ENCODE measurements around the gene PTPRA.

PTPRA gene

DNA sequence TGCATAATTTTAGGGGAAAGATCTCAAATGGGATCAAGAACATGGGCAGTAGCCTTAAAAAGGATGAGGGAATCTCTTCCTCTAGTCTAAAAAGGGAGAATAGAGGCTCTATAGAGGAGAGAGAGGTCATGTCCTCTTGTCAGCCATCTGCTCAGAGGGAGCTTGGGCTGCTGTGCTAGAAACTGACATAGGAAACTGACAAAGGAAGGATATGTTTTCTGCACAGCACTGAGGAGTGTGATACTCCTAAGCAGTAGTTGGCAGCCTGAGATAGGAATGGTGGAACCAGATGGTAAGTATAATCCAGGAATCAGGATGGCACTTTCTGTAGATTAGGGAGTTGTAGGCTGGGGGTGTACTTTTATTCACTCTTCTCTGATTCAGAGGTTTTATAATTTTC, 59.2 kb downstream of the PTPRA start:
- DNase-seq, result no peak

DNA sequence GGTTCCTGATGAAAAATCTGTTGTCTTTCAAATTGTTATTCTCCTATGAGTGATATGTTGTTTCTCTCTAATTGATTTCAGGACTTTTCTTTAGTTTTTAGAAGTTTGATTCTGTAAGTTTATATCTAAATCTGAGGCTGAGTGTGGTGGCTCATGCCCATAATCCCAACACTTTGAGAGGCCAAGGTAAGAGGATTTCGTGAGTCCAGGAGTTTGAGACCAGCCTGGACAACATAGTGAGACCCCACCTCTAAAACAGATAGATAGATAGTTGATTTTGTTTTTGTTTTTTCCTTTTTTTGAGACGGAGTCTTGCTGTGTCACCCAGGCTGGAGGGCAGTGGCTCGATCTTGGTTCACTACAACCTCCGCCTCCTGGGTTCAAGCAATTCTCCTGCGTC, 64.6 kb downstream of the PTPRA start:
- no peak for DNase-seq

DNA sequence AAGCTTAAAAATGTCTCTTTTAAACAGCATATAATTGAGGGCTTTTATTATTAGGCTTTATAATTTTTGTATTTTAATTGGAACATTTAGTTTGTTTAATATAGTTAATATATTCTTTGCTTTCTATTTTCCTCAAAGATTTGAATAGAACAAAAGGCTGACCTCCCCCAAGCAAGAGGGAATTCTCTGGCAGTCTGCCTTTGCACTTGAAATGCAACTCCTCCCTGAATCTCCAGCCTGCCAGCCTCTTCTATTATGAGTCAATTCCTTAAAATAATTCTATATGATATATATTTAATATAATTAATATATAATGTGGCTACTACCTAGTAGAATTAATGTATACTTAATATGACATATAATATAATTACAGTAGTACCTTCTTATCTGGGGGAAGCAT, 69.2 kb downstream of the PTPRA start:
- DNase-seq, result no peak

DNA sequence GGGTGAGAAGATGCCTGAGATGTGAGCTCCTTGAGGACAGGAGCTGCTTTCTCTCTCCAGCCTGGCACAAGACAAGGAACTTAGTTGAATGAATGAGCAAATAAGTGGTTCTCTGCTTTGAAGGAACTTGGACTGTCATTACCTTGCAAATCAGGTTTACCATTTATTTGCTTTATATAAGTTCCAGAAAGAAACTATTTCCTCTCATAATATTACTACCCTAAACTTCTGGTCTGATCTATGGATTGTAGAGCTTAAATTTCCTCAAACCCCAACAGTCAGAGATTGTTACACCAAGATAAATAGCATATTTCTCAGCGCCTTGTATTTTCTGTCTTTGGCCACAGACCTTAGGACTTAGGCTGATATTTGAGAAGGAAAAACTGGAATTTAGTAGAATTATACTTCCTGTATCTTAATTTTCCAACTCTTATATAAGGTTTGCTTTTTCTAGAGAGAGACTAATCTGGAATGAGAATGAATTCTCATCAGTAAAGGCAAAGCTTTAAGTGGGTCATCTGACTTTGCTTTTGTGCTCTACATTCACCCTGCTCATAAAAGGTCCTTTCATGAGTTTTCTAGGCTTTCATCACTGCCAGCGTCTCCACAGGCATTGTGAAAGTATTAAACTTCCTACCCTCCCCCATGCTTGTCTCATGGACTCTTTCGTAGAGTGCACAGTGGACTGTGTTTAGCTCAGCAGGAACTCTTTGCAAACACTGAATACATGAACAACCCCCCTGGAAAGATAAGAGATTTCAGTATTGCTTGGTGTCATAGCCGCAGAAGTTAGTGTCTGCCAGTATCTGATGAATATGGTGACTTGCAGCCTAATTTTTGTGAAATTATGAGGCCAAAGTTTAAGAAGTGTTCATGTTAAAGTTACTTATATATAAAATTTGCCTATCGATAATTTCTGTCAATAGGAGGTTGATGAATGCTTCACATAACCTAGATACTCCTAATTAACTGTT, 74.0 kb downstream of the PTPRA start:
- DNase-seq, result peak; percentile 86

DNA sequence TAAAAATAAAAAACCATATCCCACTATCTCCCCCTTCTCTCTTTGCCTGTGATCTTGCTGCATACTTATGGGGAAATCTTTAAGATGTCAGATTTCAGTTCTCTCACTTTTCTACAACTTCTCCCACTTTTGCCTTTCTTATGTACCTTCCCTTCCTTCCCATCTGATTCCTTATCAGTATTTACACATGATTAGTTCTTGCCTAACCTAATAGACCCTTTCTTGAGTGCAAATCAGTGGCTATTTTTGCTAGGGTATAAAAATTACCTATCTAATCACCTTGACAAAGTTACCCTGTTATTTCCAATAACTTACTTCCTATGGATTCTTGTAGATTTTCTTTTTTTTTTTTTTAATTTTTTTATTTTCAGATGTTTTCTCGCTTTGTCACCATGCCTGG, 75.7 kb downstream of the PTPRA start:
- DNase-seq, result no peak

DNA sequence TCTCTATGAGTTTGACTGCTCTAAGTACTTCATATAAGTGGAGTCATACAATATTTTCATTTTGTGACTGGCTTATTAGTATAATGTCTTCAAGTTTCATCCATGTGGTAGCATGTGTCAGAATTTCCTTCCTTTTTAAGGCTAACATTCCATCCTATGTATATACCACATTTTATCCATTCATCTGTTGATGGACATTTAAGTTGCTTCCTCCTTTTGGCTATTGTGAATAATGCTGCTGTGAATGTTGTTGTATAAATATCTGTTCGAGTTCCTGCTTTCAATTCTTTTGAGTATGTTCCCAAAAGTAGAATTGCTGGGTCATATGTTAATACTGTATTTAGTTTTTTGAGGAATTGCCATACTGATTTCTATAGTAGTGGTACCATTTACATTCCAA, 79.5 kb downstream of the PTPRA start:
- peak; percentile 15 for DNase-seq

DNA sequence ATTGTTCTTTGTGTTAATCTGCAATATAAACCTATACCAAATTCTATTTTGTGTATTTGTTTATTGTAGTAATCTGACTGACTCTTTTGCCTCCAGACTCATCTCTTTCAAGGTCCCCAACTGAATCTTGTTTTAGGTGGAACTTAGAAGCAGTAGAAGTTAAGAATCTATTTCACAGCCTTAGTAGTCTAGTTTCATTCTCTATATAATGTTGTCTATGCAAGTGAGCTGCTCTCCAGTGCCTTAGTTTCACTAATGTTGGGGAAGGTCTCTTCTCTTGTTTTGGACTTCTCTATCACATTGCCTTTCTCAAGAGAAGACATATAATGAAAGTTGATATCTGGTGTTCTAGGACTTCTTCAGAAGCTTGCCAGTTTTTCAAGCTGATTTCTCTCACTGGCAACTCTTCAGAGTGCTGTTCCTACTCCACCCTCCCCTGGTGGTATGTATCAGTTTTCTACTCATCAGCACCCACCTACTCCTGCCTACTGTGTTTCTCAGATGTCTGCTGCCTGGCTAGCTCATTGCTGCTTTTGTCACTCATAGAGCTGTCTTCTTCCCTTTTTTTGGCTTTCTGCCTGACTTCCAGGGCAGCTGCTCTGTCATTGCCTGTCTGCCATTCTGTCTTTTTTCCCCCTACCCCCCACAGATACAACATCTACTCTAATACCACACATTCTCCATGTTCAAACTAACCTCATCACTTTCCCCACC, 82.1 kb downstream of the PTPRA start:
- DNase-seq, result peak; percentile 65

DNA sequence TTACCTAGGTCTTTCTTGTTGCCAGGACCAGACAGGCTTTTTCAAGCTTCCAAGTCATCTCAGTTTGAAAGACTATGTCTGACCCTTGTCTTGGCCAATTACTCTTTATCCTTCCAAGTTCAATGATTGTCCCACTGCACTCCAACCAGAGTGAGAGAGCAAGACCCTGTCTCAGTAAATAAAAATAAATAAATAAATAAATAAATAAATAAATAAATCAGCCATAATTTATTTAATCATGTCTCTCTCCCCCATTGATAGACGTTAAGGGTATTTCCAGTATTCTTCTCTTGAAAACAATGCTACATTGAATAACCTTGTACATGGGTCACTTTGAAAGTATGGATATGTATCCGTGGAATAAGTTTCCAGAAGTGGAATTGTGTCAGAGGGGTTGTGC, 83.2 kb downstream of the PTPRA start:
- DNase-seq, result no peak

DNA sequence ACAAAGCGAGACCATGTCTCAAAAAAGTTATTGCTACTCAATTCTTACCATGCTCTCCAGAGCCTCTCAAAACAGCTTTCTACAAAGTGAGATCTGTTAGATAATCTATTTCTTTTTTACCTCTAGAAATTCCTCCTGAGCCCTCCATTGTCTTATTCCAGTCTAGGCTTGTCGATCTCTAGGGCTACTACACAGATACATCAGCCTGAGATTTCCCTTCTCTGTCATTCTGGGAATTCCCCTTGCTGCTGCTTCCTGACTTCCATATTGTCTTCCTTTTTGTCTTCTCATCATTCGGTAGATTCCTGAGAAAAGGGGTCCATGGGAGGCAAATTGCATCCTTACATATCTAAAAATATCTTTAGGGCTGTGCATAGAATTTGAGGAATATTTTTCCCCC, 94.6 kb downstream of the PTPRA start:
- DNase-seq, result no peak

DNA sequence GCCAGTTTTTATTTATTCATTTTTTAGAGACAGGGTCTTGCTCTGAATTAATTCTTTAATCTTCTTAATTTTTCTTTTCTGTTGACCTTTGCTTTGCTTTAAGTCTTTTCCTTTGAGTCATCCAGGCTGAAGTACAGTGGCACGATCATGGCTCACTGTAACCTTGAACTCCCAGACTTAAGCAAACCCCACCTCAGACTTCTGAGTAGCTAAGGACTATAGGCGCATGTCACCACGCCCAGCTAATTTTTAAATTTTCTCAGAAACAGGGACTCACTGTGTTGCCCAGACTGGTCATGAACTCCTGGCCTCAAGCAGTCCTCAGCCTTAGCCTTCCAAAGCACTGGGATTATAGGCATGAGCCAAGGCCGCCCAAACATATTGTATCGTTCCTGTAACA, 98.8 kb downstream of the PTPRA start:
- no peak for DNase-seq

DNA sequence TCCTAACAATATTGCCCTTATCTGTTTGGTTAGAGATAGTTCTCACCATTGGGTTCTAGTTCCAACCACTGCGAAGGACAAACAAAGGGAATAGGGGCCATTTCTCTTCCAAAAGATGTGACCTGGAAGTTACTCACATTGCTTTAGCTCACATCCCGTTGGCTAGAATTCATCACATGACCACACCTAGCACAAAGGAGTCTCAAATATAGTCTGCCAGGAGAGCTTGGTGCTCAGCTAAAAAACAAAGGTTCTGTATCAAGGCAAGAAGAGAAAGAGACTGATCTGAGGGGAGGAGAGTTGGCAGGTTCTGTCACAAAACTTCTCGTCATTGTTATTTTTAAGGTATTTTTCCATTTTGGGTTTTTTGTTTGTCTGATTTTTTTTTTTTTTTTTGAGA, 100.3 kb downstream of the PTPRA start:
- no peak for DNase-seq

DNA sequence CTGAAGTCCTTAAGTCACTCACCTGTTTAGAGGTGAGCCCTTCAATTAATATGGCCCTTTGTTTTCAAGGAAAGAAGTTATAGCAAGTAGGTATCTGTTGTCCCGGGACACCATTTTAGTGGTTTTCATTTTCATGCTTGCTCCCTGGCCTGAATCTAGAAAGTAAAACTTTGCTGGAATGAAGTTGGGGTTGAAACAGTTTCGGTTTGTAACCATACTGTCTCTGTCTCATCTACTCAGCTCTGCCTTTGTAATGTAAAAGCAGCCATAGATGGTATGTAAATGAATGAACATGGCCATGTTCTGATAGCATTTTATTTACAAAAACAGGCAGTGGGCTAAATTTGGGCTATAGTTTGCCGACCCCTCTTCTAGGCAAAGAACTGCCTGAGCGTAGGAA, 105.2 kb downstream of the PTPRA start:
- no peak for DNase-seq

DNA sequence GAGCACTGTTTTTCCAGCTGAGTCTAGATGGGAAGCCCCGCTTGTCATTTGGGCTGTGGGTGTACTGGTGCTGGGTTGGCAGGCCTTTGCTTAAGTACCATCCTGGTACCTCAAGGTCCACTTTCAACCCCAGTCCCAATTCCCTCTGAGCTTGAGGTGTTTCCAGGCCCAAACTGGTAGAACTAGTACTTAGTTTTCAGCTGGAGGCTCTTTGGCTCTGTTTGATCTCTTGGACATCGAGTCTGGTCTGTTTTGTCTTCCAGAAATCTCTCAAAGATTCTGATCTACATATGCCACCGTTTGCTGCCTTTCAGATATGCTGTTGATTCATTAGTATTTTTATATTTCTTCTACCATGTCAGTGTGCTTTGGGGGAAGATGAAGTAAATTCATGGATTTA, 108.4 kb downstream of the PTPRA start:
- DNase-seq, result no peak

DNA sequence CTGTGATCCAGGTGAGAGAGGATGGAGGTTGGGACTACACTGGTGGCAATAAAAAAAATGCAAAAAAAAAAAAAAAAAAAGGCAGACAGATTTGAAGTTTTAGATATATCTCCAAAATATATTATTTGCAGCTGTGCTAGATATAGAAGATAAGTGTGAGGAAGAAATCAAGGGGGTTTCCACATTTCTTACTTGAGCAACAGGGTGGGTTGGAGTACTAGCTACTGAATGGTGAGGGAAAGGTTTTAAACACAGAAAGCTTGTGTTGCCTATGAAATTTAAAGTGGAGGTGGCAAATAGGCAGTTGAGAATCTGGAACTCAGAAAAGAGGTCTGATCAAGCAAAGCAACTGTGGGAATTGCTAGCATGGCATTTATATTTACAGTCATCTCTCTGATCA, 110.2 kb downstream of the PTPRA start:
- DNase-seq, result no peak

DNA sequence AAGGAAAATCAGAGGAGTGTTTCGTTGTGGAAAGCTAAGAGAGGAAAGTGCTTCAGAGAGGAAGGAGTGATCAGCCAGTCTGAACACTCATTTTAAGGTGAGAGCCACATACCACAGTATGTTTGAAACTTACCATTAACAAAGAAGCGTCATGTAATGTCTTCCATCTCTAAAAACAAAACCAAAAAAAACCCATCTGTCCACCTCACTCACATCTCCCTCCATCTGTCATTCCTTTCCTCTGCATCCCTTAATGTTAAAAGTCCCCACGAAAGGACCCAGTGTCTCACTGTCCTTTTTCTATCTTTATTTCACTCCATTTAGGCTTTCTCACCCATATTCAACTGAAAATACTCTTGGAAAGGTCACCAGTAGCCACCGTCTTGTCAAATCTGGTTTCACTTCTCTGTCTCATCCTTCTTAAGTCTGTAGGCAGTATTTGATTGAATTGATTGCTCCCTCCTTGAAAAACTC, 110.8 kb downstream of the PTPRA start:
- DNase-seq, result no peak

DNA sequence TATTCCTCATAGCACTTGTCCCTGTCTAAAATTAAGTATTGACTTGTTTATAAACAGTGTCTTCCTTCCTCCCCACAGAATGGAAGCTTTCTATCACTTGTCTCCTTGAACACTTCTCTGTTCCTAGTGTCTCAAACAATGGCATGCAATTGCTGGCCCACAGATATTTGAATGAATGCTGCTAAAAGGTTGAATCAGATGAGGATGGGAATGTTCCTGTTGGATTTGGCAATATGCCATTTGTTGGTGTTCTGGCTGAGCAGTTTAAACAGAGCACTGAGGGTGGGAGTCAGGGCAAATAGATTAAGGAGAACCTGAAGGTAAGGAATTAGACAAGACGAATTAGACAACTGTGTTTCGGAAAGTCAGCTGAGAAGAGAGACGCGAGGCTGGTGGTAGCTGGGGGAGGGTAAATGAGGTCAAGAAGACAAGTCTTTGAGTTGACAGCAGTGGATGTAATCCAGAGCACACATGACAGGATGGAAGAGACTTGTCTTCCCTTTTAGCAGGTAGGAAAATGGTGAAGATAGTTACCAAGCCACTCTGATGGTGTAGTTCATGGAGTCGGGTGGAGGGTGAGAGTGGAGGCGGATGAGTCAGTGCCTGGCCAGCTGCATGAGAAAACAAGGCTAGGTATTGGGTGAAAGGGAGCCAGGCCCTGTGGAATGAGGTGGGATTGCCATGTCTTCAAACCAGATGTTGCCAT, 111.8 kb downstream of the PTPRA start:
- DNase-seq, result no peak

DNA sequence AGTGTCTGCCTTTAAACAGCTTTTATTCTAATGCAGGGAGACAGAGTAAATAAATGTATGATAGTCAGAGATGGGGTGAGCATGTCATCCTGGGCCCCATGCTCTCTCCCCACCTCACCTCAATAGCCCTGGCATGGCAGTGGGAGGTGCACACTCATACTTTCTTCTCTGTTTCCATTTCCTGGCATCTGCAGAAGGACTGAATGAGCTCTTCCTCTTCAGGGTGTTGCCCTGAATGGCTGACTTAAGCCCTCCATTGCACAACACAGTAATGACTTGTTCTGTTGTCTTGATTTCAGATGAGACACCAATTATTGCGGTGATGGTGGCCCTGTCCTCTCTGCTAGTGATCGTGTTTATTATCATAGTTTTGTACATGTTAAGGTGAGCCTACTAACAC, 113.2 kb downstream of the PTPRA start:
- peak; percentile 58 for DNase-seq

DNA sequence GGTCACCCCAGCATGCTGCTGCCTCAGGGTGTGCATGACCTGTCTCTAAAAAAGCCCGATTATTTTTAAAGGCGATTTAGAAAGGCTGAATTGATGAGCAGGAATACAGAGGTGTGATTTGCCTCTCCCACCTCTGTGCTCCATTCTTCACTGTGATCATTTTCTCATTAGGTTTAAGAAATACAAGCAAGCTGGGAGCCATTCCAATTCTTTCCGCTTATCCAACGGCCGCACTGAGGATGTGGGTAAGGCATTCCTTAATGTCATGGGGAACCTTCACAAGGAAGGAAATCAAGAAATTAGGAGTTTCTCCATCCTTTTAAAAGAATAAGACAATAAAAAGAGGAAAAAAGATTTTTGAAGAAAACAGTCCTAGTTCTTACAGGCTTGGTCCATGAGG, 114.6 kb downstream of the PTPRA start:
- no peak for DNase-seq

DNA sequence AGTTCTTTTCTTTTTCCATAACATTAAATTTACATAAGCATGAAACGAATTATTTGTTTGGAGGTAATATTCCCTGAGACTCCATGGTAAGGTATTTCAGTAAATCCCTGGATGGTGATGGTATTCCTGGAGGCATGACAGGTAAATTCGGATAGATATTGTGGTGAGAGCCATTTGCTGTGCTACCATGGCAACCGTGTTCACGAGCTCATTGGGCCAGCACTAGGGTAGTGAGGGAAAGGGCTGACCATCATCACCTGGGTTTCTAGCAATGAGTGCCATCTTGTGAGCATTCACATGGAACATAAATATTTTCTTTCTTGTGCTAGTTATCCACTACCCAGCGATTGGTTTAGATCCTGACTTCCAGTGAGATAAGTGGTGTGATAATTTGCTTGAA, 118.3 kb downstream of the PTPRA start:
- no peak for DNase-seq

DNA sequence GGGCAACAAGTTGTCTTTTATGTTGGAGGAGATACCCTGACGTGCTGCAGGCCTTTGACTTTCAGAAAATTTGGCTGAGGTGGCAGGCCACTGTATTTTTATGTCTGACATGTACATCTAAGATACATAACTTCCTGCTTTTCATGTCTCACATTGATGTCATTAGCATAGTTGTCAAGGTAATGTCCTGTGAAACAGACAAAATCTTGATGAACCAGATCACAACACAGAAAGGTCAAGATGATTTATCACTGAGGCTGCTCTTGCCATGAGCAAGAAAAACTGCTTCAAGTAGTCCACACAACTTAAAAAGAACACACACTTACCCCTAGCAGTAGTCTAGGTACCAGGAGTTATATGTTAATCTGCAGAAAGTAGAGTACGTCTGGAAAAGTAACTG, 120.0 kb downstream of the PTPRA start:
- no peak for DNase-seq

DNA sequence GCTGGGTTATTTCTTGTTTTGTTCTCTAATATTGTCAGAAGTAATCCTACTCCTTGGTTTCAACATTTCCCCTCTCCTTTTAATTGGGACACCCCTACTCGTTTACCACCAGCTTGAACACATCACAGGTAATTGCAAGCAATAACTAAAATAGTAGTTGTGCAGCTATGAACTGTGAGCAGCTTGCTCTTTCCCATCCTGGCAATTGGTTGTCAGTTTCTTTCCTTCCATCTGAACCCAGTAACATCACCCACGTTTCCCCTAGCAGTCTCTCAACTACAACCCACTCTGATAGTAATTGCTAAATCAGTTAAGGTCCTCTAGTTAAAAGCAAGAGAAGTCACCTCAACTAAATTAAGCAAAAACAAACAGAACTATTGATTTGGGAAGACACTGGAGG, 122.5 kb downstream of the PTPRA start:
- DNase-seq, result no peak

DNA sequence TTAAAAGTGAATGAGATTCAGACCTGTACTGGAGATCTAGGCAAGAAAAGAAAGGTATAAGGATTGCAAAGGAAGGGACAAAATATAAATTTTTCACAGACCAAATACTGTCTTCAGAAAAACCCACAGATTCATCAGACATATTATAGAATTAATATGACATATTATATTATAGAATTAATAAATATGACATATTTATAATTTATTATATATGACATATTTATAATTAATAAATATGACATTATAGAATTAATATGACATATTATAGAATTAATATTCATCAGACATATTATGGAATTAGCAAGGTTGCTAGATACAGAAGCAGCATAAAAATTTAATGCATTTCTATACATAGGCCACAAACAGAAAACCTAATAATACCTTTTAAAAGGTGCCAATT, 125.4 kb downstream of the PTPRA start:
- DNase-seq, result no peak

DNA sequence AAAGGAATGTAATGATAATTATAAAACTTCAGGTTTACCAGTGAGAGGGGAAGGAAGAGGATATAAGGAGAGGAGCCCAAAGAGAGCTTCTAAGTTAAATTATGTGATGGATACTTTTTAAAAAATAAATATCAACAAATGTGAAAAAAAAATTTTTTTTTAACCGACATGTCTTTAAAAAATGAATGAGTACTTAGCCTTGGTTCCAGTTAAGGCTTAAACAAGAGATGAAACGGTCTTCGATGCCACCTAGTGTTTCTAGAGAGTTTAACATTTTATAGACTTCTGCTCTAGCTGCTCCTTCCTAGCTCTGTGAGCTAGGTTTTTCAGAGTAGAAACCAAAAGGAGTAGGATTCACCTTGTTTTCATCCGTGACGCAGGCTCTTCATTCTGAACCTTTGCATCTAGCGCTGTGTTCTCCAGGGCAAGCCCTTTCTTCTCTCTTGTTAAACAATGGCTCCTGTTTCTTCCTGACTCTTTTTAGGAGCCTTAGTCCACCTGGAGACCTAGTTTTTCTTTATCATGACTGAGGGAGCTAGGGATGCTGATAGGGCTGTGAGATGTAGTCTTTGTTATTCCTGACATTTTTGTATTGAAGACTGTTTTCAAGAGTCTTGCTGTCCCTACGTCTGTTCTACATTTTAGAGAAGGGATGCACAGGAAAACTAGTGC, 127.7 kb downstream of the PTPRA start:
- DNase-seq, result peak; percentile 89

Data from hematopoietic multipotent progenitor cell treated with erythropoietin and hydrocortisone succinate and interleukin-3 and kit ligand, for 4 days (in vitro differentiated cells).